Measurements from ENCODE around the gene NT5M.
A peak's percentile ranks its signal among the peaks of the same experiment; 100 is the strongest.
"Not testable (repeated sequence)": the region's sequence is repeated elsewhere in the genome, so short reads cannot be mapped to it uniquely, and the experiment has no call there.

NT5M gene

GRCh38 chr17:17289701-17290100 is 13.5 kb upstream of the NT5M start:
- TF ChIP-seq, protein P1, sequence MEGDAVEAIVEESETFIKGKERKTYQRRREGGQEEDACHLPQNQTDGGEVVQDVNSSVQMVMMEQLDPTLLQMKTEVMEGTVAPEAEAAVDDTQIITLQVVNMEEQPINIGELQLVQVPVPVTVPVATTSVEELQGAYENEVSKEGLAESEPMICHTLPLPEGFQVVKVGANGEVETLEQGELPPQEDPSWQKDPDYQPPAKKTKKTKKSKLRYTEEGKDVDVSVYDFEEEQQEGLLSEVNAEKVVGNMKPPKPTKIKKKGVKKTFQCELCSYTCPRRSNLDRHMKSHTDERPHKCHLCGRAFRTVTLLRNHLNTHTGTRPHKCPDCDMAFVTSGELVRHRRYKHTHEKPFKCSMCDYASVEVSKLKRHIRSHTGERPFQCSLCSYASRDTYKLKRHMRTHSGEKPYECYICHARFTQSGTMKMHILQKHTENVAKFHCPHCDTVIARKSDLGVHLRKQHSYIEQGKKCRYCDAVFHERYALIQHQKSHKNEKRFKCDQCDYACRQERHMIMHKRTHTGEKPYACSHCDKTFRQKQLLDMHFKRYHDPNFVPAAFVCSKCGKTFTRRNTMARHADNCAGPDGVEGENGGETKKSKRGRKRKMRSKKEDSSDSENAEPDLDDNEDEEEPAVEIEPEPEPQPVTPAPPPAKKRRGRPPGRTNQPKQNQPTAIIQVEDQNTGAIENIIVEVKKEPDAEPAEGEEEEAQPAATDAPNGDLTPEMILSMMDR (conservative IDR thresholded peaks at IDR 0.05): no peak

DNA sequence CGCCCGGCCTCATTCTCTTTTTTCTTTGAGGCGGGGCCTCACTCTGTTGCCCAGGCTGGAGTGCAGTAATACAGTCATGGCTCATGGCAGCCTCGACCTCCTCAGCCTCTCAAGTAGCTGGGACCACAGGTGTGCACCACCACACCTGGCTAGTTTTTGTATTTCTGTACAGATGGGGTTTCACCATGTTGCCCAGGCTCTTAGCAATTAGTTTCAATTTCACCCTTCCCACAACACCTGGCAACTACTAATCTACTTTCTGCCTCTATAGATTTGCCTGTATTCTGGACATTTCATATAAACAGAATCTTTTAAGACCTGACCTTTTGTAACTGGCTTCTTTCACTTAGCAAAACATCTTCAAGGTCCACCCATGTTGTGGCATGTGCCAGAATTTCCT is 8.0 kb upstream of the NT5M start:
- TF ChIP-seq, protein P1 (conservative IDR thresholded peaks at IDR 0.05): no peak
- no peak overlapping the region for H3K27ac ChIP-seq

More at GRCh38 chr17:17289701-17290100, 13.5 kb upstream of the NT5M start:
- no peak overlapping the region for H3K27ac ChIP-seq

DNA sequence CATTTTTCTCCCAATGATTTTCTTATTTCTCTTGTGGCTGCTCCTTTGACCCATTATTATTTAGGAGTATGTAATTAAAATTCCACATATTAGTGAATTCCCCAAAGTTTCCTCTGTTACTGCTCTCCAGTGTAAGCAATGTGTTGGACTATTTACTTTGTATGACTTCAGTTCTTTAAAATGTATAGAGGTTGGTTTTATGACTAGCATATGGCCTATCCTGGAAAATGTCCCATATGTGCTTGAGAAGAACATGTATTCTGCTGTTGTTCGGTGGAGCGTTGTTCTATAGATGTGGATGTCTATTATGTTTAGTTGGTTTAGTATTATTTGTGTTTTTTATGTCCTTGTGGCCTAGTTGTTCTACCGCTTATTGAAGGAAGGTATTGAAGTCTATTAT is 6.0 kb upstream of the NT5M start:
- H3K27ac ChIP-seq: no peak overlapping the region
- TF ChIP-seq, protein P1 (conservative IDR thresholded peaks at IDR 0.05): no peak

GRCh38 chr17:17298108-17298507 is 5.1 kb upstream of the NT5M start:
- no peak overlapping the region for H3K27ac ChIP-seq
- TF ChIP-seq, protein P1 (conservative IDR thresholded peaks at IDR 0.05): no peak

DNA sequence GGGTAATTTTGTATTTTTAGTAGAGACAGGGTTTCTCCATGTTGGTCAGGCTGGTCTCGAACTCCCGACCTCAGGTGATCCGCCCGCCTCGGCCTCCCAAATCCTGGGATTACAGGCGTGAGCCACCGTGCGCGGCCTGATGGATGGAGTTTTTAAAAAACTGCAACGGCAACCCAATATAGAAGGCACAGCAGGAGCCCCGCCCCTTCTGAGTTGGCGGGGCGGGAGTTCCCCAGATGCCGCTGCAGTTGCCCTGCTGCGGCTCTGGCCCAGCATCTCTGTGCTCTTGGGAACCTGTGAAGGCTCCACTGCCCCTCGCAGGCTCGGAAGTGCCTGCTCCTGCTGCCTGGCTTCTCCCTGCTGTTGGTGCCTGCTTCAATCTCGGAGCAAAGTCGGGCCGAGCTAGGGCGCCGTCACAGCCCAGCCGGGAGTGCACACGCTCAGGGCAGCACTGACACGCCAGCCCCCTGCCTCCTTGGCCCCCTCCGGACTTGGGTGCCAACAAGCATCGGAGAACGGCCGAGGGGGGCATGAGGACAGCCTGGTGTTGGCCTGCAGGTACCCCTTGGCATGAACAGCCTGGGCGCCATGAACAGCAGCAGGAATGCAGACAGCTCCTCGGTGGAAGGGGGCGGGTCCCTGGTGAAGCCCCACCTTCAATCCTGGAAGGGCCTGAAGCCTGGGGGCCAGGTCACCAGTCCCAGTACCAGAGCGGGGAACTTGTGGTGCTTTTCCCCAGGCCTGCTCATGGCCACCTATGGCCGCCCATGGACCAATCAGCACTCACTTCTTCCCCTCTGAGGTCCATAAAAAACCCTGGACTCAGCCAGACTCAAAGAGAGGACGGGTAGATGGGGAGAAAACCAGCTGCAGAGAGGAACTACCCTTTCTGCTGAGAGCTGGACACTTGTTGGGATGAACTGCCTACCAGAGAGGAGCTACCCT is 2.3 kb upstream of the NT5M start:
- TF ChIP-seq, protein P1 (conservative IDR thresholded peaks at IDR 0.05): no peak
- no peak overlapping the region for H3K27ac ChIP-seq

- H3K27ac ChIP-seq: not testable (repeated sequence)
Measured at GRCh38 chr17:17301659-17302058, 1.5 kb upstream of the NT5M start.

- peak overlapping the region; percentile 86 for H3K27ac ChIP-seq
- TF ChIP-seq, protein P1 (conservative IDR thresholded peaks at IDR 0.05): no peak
Measured at GRCh38 chr17:17303847-17304490, 796 bp downstream of the NT5M start.

All from VCaP (cell line).